ENCODE measurements around the gene CASP3.
"Not testable (repeated sequence)": the region's sequence is repeated elsewhere in the genome, so short reads cannot be mapped to it uniquely, and the experiment has no call there.

- TF ChIP-seq, protein P1, sequence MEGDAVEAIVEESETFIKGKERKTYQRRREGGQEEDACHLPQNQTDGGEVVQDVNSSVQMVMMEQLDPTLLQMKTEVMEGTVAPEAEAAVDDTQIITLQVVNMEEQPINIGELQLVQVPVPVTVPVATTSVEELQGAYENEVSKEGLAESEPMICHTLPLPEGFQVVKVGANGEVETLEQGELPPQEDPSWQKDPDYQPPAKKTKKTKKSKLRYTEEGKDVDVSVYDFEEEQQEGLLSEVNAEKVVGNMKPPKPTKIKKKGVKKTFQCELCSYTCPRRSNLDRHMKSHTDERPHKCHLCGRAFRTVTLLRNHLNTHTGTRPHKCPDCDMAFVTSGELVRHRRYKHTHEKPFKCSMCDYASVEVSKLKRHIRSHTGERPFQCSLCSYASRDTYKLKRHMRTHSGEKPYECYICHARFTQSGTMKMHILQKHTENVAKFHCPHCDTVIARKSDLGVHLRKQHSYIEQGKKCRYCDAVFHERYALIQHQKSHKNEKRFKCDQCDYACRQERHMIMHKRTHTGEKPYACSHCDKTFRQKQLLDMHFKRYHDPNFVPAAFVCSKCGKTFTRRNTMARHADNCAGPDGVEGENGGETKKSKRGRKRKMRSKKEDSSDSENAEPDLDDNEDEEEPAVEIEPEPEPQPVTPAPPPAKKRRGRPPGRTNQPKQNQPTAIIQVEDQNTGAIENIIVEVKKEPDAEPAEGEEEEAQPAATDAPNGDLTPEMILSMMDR (conservative IDR thresholded peaks at IDR 0.05 in 1 of 2, IDR thresholded peaks at IDR 0.05 in 1 of 2; ENCODE audit: low read depth in 1 of 2, low read length in 2 of 2), result not testable (repeated sequence)
- TF ChIP-seq EZH2 (IDR thresholded peaks at IDR 0.05; ENCODE audit: low read length, missing control alignments), result not testable (repeated sequence)
Observed at GRCh38 chr4:184625783-184626596, 23.3 kb downstream of the CASP3 start.
